ENCODE results near the gene TOX2. TPM values are rescaled to one million over a fixed set of nuclear protein-coding genes. Genes with fewer than 3 reads are reported as not detected.

Gene TOX2
- total RNA-seq, 2 experiments from 2014 or later: 0.23 TPM; not detected in 1

- no peak for DNase-seq (ENCODE audit: low spot score)
- ChIA-PET POLR2A (no interaction called here), CTCF (ENCODE audit: unreplicated experiment) (no interaction called here)
- Histone ChIP-seq H3K27ac (ENCODE audit: low read depth, low read length, poor library complexity, severe bottlenecking) (no peak overlapping the region), H3K4me2 (ENCODE audit: low read length) (no peak overlapping the region), H3K4me1 (ENCODE audit: insufficient read depth, low read length, poor library complexity, severe bottlenecking) (no peaks in the 10 kb centered on the region), H3K9me2 (ENCODE audit: insufficient read depth, low read length) (no peaks in the 10 kb centered on the region), H4K20me1 (ENCODE audit: insufficient read depth, low read length) (no peaks in the 10 kb centered on the region), H3K9me3 (ENCODE audit: low read length) (no peaks in the 10 kb centered on the region), H3K36me3 (ENCODE audit: insufficient read depth, low read length) (no peaks in the 10 kb centered on the region), H3K4me3 (ENCODE audit: low read depth, low read length, poor library complexity, severe bottlenecking) (no peak overlapping the region), H3K79me2 (ENCODE audit: insufficient read depth, low read depth, low read length) (no peaks in the 10 kb centered on the region), H2AFZ (ENCODE audit: low read length) (no peak overlapping the region)
- intact Hi-C loops (cut with micrococcal nuclease; ENCODE audit: unreplicated experiment): no loop called here
- TF ChIP-seq EZH2phosphoT487 (IDR thresholded peaks at IDR 0.05; ENCODE audit: borderline replicate concordance, low read depth, low read length) (no peak), CTCF (conservative IDR thresholded peaks at IDR 0.05; ENCODE audit: low read length) (no peak)
- no TSS peak for BruUV-seq (replicated peaks)
Observed at GRCh38 chr20:43923322-43923721, 8.7 kb downstream of the TOX2 start.

- Histone ChIP-seq H3K36me3 (ENCODE audit: insufficient read depth, low read length) (no peaks in the 10 kb centered on the region), H3K9me2 (ENCODE audit: insufficient read depth, low read length) (no peaks in the 10 kb centered on the region), H4K20me1 (ENCODE audit: insufficient read depth, low read length) (no peaks in the 10 kb centered on the region), H3K9me3 (ENCODE audit: low read length) (no peaks in the 10 kb centered on the region), H3K79me2 (ENCODE audit: insufficient read depth, low read depth, low read length) (no peaks in the 10 kb centered on the region), H3K27ac (ENCODE audit: low read depth, low read length, poor library complexity, severe bottlenecking) (no peak overlapping the region), H2AFZ (ENCODE audit: low read length) (no peak overlapping the region), H3K4me1 (ENCODE audit: insufficient read depth, low read length, poor library complexity, severe bottlenecking) (no peaks in the 10 kb centered on the region), H3K4me3 (ENCODE audit: low read depth, low read length, poor library complexity, severe bottlenecking) (no peak overlapping the region), H3K4me2 (ENCODE audit: low read length) (no peak overlapping the region)
- intact Hi-C loops (cut with micrococcal nuclease; ENCODE audit: unreplicated experiment): no loop called here
- DNase-seq (ENCODE audit: low spot score): no peak
- BruUV-seq (replicated peaks): no TSS peak
- TF ChIP-seq CTCF (conservative IDR thresholded peaks at IDR 0.05; ENCODE audit: low read length) (no peak), EZH2phosphoT487 (IDR thresholded peaks at IDR 0.05; ENCODE audit: borderline replicate concordance, low read depth, low read length) (no peak)
- CTCF ChIA-PET (ENCODE audit: unreplicated experiment): no interaction called here
- POLR2A ChIA-PET: no interaction called here
Observed at GRCh38 chr20:43923917-43924316, 9.3 kb downstream of the TOX2 start.

- Histone ChIP-seq H4K20me1 (ENCODE audit: insufficient read depth, low read length) (no peaks in the 10 kb centered on the region), H3K4me3 (ENCODE audit: low read depth, low read length, poor library complexity, severe bottlenecking) (no peak overlapping the region), H3K9me3 (ENCODE audit: low read length) (no peaks in the 10 kb centered on the region), H3K9me2 (ENCODE audit: insufficient read depth, low read length) (no peaks in the 10 kb centered on the region), H3K27ac (ENCODE audit: low read depth, low read length, poor library complexity, severe bottlenecking) (no peak overlapping the region), H3K4me2 (ENCODE audit: low read length) (no peak overlapping the region), H3K79me2 (ENCODE audit: insufficient read depth, low read depth, low read length) (no peaks in the 10 kb centered on the region), H3K36me3 (ENCODE audit: insufficient read depth, low read length) (no peaks in the 10 kb centered on the region), H2AFZ (ENCODE audit: low read length) (no peak overlapping the region), H3K4me1 (ENCODE audit: insufficient read depth, low read length, poor library complexity, severe bottlenecking) (no peaks in the 10 kb centered on the region)
- TF ChIP-seq EZH2phosphoT487 (IDR thresholded peaks at IDR 0.05; ENCODE audit: borderline replicate concordance, low read depth, low read length): no peak
- TF ChIP-seq CTCF (conservative IDR thresholded peaks at IDR 0.05; ENCODE audit: low read length): no peak
- ChIA-PET POLR2A (no interaction called here), CTCF (ENCODE audit: unreplicated experiment) (no interaction called here)
- BruUV-seq (replicated peaks): no TSS peak
- intact Hi-C loops (cut with micrococcal nuclease; ENCODE audit: unreplicated experiment): no loop called here
- DNase-seq (ENCODE audit: low spot score): no peak
Observed at GRCh38 chr20:43925215-43925614, 10.6 kb downstream of the TOX2 start.
